ENCODE measurements around the gene LTB. TPM values are rescaled to one million over a fixed set of nuclear protein-coding genes. Genes with fewer than 3 reads are reported as not detected.

LTB gene
- total and polyA plus RNA-seq, 2 of the 4 experiments (the other 2 are of a cell fraction) = not detected

GRCh38 chr6:31619805-31620585 lies 37.8 kb upstream of the LTB start:
- Histone ChIP-seq H4K20me1 (ENCODE audit: insufficient read depth, low read length) (peaks cover 36% of the 10 kb centered on the region), H3K27me3 (ENCODE audit: control insufficient read depth, insufficient read depth, low read length) (no peaks in the 10 kb centered on the region), H3K9ac (ENCODE audit: low read depth, low read length) (peak overlapping the region; percentile 70), H4K91ac (ENCODE audit: insufficient read depth, low read depth, low read length) (peak overlapping the region; percentile 78), H3K56ac (ENCODE audit: extremely low read depth, insufficient read depth, low read length) (peak overlapping the region; percentile 75), H3K4me2 (ENCODE audit: low read depth, low read length) (peak overlapping the region; percentile 71), H3K14ac (replicated peaks; ENCODE audit: low read depth, low read length) (peak overlapping the region; percentile 71), H2AK9ac (replicated peaks; ENCODE audit: low read depth, low read length, poor library complexity) (peak overlapping the region; percentile 90), H3K79me1 (ENCODE audit: low read depth in 1 of 2, low read length in 2 of 2) (peaks cover 0 to 30% of the 10 kb centered on the region in 2 experiments; a peak in 3 of 4 replicates), H3K4me1 (ENCODE audit: control insufficient read depth, insufficient read depth, low read length) (no peaks in the 10 kb centered on the region), H3K4me3 (ENCODE audit: insufficient read depth, low read depth, low read length) (peak overlapping the region; percentile 64), H3K27ac (ENCODE audit: insufficient read depth, low read length) (peak overlapping the region; percentile 92), H4K8ac (ENCODE audit: low read depth in 2 of 2, low read length in 2 of 2) (peak overlapping the region; percentile 44 to 88), H3K4ac (ENCODE audit: low read depth, low read length) (peak overlapping the region; percentile 82), H3K18ac (ENCODE audit: low read depth, low read length) (peak overlapping the region; percentile 47), H3K36me3 (ENCODE audit: control insufficient read depth, insufficient read depth, low read length) (peaks cover 21% of the 10 kb centered on the region), H3K9me3 (ENCODE audit: control insufficient read depth, insufficient read depth, low read length) (no peaks in the 10 kb centered on the region), H2BK120ac (ENCODE audit: low read depth, low read length) (peak overlapping the region; percentile 82; the same call in 1 of the 2 replicates), H3K9me1 (ENCODE audit: insufficient read depth, low read length) (peaks cover 6% of the 10 kb centered on the region), H4K5ac (ENCODE audit: low read depth, low read length) (peak overlapping the region; percentile 50), H2BK20ac (ENCODE audit: low read depth, low read length) (no peak overlapping the region), H2AFZ (replicated peaks; ENCODE audit: low read length, poor library complexity) (peak overlapping the region; percentile 99), H2BK5ac (ENCODE audit: low read depth, low read length, poor library complexity, severe bottlenecking) (peak overlapping the region; percentile 92), H3K23ac (ENCODE audit: low read depth, low read length) (peak overlapping the region; percentile 23; the same call in 1 of the 2 replicates), H2AK5ac (ENCODE audit: low read depth, low read length) (no peak overlapping the region), H2BK15ac (ENCODE audit: low read depth, low read length) (peak overlapping the region; percentile 71; the same call in 1 of the 3 replicates)
- no TSS peak for BruUV-seq (replicated peaks)
- 0% methylated on average over 32 of the region's 50 CpGs; no CpG with 5 or more reads in 1 of the 2 experiments for WGBS, 2 experiments (ENCODE audit: extremely low coverage in 2 of 2, insufficient read length in 1 of 2)
- dilution Hi-C loops (cut with HindIII; ENCODE audit: low sequenced_read_pairs, unreplicated experiment) (no loop called here), in situ Hi-C loops (cut with MboI; ENCODE audit: low sequenced_read_pairs) (no loop called here), intact Hi-C loops (cut with micrococcal nuclease) (loop anchor here (1.0 kb wide), 1 partner anchor 32 kb away; the partner anchor contains the start of gene BAG6)
- CTCF ChIA-PET = no interaction called here
- ATAC-seq (ENCODE audit: low read depth) (peak; percentile 87), DNase-seq (peak; percentile 98)
- POLR2A ChIA-PET (ENCODE audit: unreplicated experiment) = no interaction called here
- TF ChIP-seq MAZ (IDR thresholded peaks at IDR 0.05; ENCODE audit: borderline replicate concordance, low read depth, low read length) (no peak), NFE2L2 (IDR thresholded peaks at IDR 0.05; ENCODE audit: low read depth, low read length) (no peak), FOS (IDR thresholded peaks at IDR 0.05; ENCODE audit: low read depth, low read length) (no peak), CHD1 (IDR thresholded peaks at IDR 0.05; ENCODE audit: low read depth, low read length) (0 out of 2 replicates have a peak, but pooled peaks have one; percentile 1), POLR2A (IDR thresholded peaks at IDR 0.05; ENCODE audit: low read depth, low read length) (peak; percentile 84; the same call in 1 of the 2 replicates), MXI1 (IDR thresholded peaks at IDR 0.05; ENCODE audit: borderline replicate concordance, low read depth, low read length) (peak; percentile 69; the same call in 1 of the 2 replicates), SMC3 (IDR thresholded peaks at IDR 0.05; ENCODE audit: low read depth, low read length) (no peak), RFX5 (IDR thresholded peaks at IDR 0.05; ENCODE audit: low read depth, low read length) (0 out of 2 replicates have a peak, but pooled peaks have one; percentile 15), RAD21 (IDR thresholded peaks at IDR 0.05; ENCODE audit: low read length) (no peak), CEBPB (IDR thresholded peaks at IDR 0.05; ENCODE audit: low read depth, low read length) (peak; percentile 76), BHLHE40 (IDR thresholded peaks at IDR 0.05; ENCODE audit: low read depth, low read length) (peak; percentile 31; the same call in 1 of the 2 replicates), MAFK (IDR thresholded peaks at IDR 0.05; ENCODE audit: low read depth, low read length) (peak; percentile 61), RCOR1 (IDR thresholded peaks at IDR 0.05; ENCODE audit: insufficient replicate concordance, low read length) (no peak)
- TF ChIP-seq, protein P1, sequence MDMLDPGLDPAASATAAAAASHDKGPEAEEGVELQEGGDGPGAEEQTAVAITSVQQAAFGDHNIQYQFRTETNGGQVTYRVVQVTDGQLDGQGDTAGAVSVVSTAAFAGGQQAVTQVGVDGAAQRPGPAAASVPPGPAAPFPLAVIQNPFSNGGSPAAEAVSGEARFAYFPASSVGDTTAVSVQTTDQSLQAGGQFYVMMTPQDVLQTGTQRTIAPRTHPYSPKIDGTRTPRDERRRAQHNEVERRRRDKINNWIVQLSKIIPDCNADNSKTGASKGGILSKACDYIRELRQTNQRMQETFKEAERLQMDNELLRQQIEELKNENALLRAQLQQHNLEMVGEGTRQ (IDR thresholded peaks at IDR 0.05; ENCODE audit: low read depth, low read length) = no peak
- TF ChIP-seq, protein P2, sequence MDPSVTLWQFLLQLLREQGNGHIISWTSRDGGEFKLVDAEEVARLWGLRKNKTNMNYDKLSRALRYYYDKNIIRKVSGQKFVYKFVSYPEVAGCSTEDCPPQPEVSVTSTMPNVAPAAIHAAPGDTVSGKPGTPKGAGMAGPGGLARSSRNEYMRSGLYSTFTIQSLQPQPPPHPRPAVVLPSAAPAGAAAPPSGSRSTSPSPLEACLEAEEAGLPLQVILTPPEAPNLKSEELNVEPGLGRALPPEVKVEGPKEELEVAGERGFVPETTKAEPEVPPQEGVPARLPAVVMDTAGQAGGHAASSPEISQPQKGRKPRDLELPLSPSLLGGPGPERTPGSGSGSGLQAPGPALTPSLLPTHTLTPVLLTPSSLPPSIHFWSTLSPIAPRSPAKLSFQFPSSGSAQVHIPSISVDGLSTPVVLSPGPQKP (IDR thresholded peaks at IDR 0.05; ENCODE audit: borderline replicate concordance, low read depth, low read length) = no peak
